Activated gamma-delta T cell (primary cell): Measurements from ENCODE around the gene SYT3.
"Not testable (repeated sequence)": the region's sequence is repeated elsewhere in the genome, so short reads cannot be mapped to it uniquely, and the experiment has no call there.

Experiments used
- DNase-seq: peaks from one replicate; lab custom pipeline; 2025; lab: John Stamatoyannopoulos, UW

The SYT3 gene

GRCh38 chr19:50602935-50603334 lies 36.7 kb downstream of the SYT3 start:
- DNase-seq = no peak

DNA sequence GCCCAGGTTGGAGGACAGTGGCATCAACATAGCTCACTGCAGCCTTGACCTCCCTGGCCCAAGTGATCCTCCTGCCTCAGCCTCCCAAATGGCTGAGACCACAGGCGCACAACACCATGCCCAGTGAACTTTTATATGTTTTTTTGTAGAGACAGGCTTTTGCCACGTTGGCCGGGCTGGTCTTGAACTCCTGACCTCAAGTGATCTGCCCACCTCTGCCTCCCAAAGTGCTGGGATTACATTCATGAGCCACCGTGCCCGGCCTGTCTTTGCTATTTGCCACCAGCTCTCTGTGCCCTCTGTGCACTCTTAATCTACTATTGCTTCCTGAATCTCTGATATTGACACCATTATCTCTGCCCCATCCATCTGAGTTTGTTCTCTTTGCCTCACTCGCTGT lies 37.2 kb downstream of the SYT3 start:
- DNase-seq = no peak

DNA sequence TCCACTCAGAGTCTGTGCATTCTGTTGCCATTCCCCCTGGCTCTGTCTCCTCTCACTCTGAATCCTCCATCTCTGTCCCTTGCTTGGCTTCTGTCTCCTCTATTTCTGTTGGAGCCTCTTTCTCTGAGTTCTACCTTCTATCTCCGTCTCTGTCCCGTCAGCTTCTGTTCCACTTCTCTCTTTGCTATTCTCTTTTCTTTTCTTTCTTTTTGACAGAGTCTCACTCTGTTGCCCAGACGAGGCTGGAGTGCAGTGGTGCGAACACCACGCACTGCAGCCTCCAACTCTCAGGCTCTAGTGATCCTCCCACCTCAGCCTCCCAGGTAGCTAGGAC lies 37.6 kb downstream of the SYT3 start:
- DNase-seq = no peak

DNA sequence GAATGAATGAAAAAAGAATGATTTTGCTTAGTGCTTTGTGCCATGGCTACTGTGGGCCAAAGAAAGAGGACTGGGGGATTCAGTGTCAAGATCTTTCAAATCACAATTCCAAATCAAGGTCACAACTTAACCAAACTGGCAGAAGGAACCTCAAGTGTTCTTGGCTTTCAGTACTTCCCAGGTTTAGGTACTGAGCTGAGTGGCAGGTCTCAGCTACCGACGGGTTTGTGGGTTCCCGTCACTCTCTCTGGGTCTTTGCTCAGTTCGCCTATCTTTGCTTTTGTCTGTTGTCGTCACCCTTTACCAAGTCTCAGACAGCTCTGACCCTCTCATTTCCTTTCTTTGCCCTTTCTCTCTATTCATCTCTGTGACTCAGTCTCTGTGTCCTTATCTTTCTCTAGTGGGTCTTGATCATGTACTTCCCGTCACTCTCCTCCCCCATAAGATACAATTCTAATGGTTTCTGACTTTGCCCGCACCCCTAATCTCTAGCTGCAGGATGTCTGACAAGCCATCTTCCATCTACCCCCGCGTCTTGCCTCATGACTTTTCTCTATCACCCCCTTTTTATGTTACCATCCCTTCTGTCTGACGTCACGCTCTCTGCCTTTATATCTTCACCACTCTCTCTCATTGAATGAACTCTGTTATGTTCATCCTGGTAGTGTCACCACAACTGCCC lies 38.1 kb downstream of the SYT3 start:
- DNase-seq = no peak

DNA sequence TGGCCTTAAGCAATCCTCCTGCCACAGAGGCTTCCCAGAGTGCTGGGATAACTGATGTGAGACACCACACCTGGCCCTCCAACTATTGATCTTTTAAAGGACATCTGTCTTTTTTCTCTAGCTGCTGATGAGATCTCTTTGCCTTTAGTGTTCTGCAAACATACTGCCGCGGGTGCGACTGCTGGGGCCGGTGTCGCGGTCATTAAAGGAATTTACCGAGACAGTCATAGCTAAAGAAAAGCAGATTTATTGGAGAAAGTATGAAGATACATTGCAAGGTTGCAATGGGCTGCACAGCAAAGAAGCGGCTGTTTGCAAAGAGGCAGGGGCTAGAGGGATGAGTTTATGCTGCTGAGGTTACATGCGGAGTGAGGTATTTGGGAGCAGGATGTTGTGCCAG lies 40.3 kb downstream of the SYT3 start:
- DNase-seq = no peak

DNA sequence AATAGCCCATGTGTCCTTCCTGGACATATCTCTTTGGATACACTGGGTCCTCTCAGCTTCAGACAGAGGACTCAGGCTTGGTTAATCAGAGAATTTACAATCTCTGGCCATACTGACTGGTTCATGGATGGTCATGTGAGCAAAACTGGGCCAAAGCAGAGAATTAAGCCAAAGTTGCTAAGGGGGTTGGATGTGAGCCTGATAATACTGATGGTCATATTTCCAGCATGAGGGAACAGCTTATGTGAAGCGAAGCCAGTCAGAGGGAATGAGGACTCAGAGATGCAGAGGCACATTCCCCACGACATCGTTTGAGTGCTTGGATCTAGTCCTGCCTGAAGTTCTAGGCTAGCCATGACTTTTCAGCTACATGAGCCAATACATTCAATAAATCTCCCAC lies 49.5 kb downstream of the SYT3 start:
- DNase-seq = no peak

DNA sequence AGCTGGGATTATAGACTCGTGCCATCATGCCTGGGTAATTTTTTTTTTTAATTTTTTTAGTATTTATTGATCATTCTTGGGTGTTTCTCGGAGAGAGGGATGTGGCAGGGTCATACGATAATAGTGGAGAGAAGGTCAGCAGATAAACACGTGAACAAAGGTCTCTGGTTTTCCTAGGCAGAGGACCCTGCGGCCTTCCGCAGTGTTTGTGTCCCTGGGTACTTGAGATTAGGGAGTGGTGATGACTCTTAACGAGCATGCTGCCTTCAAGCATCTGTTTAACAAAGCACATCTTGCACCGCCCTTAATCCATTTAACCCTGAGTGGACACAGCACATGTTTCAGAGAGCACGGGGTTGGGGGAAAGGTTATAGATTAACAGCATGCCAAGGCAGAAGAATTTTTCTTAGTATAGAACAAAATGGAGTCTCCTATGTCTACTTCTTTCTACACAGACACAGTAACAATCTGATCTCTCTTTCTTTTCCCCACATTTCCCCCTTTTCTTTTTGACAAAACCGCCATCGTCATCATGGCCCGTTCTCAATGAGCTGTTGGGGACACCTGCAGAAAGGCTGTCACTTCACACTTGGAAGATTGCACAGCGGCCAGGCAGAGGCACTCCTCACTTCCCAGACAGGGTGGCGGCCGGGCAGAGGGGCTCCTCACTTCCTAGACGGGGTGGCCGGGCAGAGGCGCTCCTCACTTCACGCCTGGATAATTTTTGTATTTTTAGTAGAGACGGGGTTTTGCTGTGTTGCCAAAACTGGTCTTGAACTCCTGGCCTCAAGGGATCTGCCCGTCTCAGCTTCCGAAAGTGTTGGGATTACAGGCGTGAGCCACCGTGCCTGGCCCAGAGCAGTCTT lies 57.7 kb downstream of the SYT3 start:
- not testable (repeated sequence) for DNase-seq

DNA sequence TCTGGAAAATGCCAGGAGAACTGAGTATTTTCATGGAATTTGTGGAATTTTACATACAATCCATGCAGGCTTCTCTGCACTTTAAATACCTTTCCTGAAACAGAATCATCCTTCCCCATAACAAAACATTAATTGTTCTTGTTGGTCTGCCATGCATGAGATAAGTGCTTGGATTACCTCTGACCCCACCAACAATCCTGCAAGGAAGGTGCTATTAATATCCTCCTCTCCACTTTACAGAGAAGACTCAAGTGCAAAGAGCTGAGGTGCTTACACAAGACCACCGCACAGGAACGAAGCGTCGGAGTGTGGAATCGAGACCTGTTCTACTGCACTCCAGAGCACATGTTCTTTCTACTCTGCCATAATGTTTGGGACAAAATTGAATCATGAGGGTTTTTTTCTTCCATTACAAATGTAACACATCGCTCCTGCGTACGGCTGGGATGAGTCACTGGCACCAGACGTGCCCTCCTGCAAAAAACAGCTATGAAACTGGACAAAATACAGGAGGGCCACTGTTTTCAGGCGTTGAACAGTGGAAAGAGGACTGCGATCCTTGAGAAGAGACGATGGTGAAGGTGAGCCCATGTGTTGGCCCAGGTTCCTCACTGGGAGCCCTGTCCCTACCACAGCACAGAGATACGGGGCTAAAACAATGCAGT lies 58.6 kb downstream of the SYT3 start:
- no peak for DNase-seq

GRCh38 chr19:50580240-50580639 lies 59.4 kb downstream of the SYT3 start:
- DNase-seq = no peak

GRCh38 chr19:50576769-50577168 lies 62.9 kb downstream of the SYT3 start:
- DNase-seq = not testable (repeated sequence)

DNA sequence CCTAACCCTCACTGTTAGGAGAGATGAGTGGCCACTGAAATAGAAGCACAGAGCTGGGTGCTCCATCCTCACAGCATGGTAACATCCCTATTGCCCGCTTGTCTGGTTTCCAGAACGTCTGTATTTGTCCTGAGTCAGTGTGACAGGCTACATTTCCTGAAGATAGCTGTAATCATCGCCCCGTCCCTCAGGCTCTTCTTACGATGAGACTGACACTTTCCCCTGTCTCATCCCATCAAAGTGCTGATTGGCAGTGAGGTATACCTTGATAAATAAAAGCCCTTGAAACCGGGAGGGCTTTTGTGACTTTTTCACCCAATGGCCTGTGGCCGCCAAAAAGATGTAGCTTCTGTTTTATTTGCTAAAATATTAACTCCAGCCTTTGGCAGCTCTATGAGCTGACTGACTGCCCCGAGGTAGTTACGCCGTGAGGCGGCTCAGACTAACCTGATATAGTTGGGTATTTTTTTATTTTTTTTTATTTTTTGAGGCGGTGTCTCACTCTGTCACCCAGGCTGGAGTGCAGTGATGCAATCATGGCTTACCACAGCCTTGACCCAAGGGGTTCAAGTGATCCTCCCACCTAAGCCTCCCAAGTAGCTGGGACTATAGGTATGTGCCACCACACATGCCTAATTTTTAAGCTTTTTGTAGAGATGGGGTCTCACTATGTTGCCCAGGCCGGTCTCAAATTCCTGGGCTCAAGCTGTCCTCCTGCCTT lies 65.8 kb downstream of the SYT3 start:
- DNase-seq = no peak
